ENCODE data around the gene CDH4.

The CDH4 gene

DNA sequence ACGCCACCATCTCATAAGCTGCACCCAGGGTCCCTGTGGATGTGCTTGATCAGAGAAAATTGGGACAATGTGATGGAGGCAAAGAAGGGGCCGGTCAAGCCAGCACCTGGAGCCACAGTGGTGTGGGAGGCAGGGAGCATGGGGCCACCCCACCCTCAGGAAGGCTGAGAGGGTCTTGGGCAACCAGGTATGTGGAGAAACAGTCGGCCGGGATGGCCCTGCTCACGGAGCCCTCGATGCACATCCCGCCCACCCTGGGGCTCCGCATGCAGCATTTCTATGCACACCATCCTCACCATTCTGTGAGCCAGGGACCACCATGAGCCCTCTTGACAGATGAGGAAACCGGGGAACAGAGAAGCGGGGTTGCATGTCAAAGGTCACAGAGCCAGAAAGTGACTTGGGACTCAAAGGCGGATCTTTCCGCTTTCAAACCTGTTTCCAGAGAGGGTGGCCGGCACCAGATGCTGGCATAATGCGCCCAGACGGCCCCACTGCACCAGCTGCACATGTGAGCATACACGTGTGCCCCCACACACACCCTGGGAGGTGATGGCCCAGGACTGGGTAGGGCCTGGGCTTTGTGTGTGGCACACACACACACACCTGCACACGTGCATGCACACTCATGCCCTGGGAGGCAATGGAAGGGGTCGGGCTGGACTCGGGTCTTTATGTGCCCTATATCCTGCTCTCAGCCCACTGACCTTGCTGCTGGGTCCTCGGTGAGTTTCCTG is 415.2 kb downstream of the CDH4 start:
- Histone ChIP-seq H2AFZ (ENCODE audit: low read depth, low read length) (no peak overlapping the region), H3K9me3 (ENCODE audit: insufficient read depth, low read length, severe bottlenecking) (no peaks in the 10 kb centered on the region), H3K4me1 (ENCODE audit: insufficient read depth, low read length) (no peaks in the 10 kb centered on the region), H3K4me2 (ENCODE audit: insufficient read depth, low read length) (no peak overlapping the region), H3K27ac (ENCODE audit: low read length) (no peak overlapping the region), H3K9ac (ENCODE audit: low read depth, low read length) (no peak overlapping the region), H3K27me3 (ENCODE audit: insufficient read depth, low read length, poor library complexity) (peaks cover 7% of the 10 kb centered on the region), H4K20me1 (ENCODE audit: insufficient read depth, low read length) (peaks cover 14% of the 10 kb centered on the region), H3K79me2 (ENCODE audit: insufficient read depth, low read length) (no peaks in the 10 kb centered on the region), H3K36me3 (ENCODE audit: insufficient read depth, low read length) (no peaks in the 10 kb centered on the region), H3K4me3 (ENCODE audit: low read depth in 1 of 2, low read length in 2 of 2) (no peak overlapping the region)
- no peak for ATAC-seq (ENCODE audit: insufficient read depth, low read depth)
- DNase-seq: no peak
- TF ChIP-seq, protein P1, sequence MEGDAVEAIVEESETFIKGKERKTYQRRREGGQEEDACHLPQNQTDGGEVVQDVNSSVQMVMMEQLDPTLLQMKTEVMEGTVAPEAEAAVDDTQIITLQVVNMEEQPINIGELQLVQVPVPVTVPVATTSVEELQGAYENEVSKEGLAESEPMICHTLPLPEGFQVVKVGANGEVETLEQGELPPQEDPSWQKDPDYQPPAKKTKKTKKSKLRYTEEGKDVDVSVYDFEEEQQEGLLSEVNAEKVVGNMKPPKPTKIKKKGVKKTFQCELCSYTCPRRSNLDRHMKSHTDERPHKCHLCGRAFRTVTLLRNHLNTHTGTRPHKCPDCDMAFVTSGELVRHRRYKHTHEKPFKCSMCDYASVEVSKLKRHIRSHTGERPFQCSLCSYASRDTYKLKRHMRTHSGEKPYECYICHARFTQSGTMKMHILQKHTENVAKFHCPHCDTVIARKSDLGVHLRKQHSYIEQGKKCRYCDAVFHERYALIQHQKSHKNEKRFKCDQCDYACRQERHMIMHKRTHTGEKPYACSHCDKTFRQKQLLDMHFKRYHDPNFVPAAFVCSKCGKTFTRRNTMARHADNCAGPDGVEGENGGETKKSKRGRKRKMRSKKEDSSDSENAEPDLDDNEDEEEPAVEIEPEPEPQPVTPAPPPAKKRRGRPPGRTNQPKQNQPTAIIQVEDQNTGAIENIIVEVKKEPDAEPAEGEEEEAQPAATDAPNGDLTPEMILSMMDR (IDR thresholded peaks at IDR 0.05; ENCODE audit: borderline replicate concordance, extremely low read depth, low read length, poor library complexity, severe bottlenecking): no peak
- no peak for TF ChIP-seq EZH2 (IDR thresholded peaks at IDR 0.05; ENCODE audit: borderline replicate concordance, low read depth, low read length, severe bottlenecking)

DNA sequence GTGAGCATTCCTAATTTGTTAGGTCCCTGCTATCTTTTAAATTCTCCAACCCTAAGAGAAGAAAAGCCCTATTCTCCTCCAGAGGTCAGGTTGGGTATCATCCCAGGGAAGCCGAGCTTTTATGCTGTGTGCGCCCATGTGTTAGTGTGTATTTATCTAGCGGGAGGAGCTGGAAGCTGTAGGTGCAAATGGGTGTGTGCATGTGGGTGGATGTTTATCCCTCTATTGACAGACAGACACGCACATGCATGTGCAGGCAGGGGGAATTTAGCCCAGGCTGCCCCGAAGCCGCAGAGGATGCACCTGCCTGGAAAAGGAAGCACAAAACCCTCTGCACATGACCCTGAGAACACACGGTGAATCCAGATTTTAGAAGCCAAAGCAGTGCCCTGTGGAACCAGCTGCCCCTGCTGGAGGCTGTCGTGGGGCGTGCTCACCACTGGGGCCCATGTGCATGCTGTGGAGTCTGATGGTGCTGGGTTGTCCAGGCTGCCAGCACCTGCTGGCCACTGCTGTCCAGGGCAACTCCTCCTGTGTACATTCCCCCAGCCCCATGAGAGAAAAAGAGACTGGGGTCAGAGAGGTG is 416.1 kb downstream of the CDH4 start:
- Histone ChIP-seq H3K9me3 (ENCODE audit: insufficient read depth, low read length, severe bottlenecking) (no peaks in the 10 kb centered on the region), H3K79me2 (ENCODE audit: insufficient read depth, low read length) (no peaks in the 10 kb centered on the region), H2AFZ (ENCODE audit: low read depth, low read length) (no peak overlapping the region), H4K20me1 (ENCODE audit: insufficient read depth, low read length) (peaks cover 9% of the 10 kb centered on the region), H3K27ac (ENCODE audit: low read length) (no peak overlapping the region), H3K36me3 (ENCODE audit: insufficient read depth, low read length) (no peaks in the 10 kb centered on the region), H3K4me2 (ENCODE audit: insufficient read depth, low read length) (no peak overlapping the region), H3K4me1 (ENCODE audit: insufficient read depth, low read length) (no peaks in the 10 kb centered on the region), H3K27me3 (ENCODE audit: insufficient read depth, low read length, poor library complexity) (peaks cover 10% of the 10 kb centered on the region), H3K4me3 (ENCODE audit: low read depth in 1 of 2, low read length in 2 of 2) (no peak overlapping the region), H3K9ac (ENCODE audit: low read depth, low read length) (no peak overlapping the region)
- DNase-seq (no peak), ATAC-seq (ENCODE audit: insufficient read depth, low read depth) (no peak)
- TF ChIP-seq, protein P1 (IDR thresholded peaks at IDR 0.05; ENCODE audit: borderline replicate concordance, extremely low read depth, low read length, poor library complexity, severe bottlenecking): no peak
- no peak for TF ChIP-seq EZH2 (IDR thresholded peaks at IDR 0.05; ENCODE audit: borderline replicate concordance, low read depth, low read length, severe bottlenecking)

DNA sequence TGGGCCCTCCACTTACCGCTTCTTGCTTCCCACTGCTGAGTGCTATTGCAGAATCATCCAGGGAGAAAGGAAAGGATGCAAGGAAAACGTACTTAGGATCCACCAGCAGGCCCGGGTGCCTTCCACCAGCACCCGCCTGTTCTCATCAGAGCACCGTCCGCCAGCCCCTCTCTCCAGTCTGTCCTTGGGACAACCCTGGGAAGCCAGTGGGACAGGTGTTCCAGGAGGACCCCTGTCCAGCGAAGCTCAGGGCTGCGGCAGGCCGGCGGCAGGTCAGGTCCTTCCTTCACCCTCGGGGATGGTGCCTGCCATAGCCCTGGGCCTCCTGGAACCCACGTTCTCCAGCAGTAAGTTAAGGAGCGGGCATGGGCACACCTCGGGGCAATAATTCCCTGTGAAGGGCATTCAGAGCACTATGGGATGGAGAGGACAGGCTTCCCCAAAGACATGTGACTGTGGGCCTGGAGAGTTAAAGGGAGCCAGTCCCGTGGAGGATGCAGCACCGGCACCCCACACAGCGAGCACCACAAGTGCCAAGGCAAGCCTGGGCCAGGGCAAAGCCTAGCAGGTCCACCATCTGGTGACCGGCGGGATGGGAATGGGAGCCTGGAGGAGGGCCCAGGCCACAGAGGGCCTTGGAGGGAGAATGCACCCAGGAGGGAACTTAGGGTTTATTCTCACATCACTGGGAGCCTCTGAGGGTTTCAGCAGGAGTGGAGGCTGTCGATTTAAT is 416.9 kb downstream of the CDH4 start:
- Histone ChIP-seq H2AFZ (ENCODE audit: low read depth, low read length) (no peak overlapping the region), H3K36me3 (ENCODE audit: insufficient read depth, low read length) (no peaks in the 10 kb centered on the region), H3K9ac (ENCODE audit: low read depth, low read length) (no peak overlapping the region), H3K27me3 (ENCODE audit: insufficient read depth, low read length, poor library complexity) (peaks cover 10% of the 10 kb centered on the region), H3K4me2 (ENCODE audit: insufficient read depth, low read length) (no peak overlapping the region), H3K4me1 (ENCODE audit: insufficient read depth, low read length) (no peaks in the 10 kb centered on the region), H3K4me3 (ENCODE audit: low read depth in 1 of 2, low read length in 2 of 2) (no peak overlapping the region), H3K27ac (ENCODE audit: low read length) (no peak overlapping the region), H4K20me1 (ENCODE audit: insufficient read depth, low read length) (peaks cover 9% of the 10 kb centered on the region), H3K9me3 (ENCODE audit: insufficient read depth, low read length, severe bottlenecking) (no peaks in the 10 kb centered on the region), H3K79me2 (ENCODE audit: insufficient read depth, low read length) (no peaks in the 10 kb centered on the region)
- ATAC-seq (ENCODE audit: insufficient read depth, low read depth) (no peak), DNase-seq (no peak)
- TF ChIP-seq, protein P1 (IDR thresholded peaks at IDR 0.05; ENCODE audit: borderline replicate concordance, extremely low read depth, low read length, poor library complexity, severe bottlenecking): no peak
- TF ChIP-seq EZH2 (IDR thresholded peaks at IDR 0.05; ENCODE audit: borderline replicate concordance, low read depth, low read length, severe bottlenecking): no peak
